Glutamatergic neuron (in vitro differentiated cells): Measurements from ENCODE around the gene UPF3A. TPM values are rescaled to one million over a fixed set of nuclear protein-coding genes. Genes with fewer than 3 reads are reported as not detected.

Experiments used
- DNase-seq: peaks from one replicate; pipeline ENCODE4 v3.0.0; 2022
- H3K27ac Mint-ChIP-seq: one replicate; pipeline ENCODE4 v1.8.0; 2020; ENCODE audit warnings: mild to moderate bottlenecking, mixed read lengths, inconsistent platforms; ENCODE audit not compliant: unreplicated experiment
- H3K27me3 Mint-ChIP-seq: one replicate; pipeline ENCODE4 v1.8.0; 2020; ENCODE audit warnings: mild to moderate bottlenecking, moderate library complexity, mixed read lengths, inconsistent platforms; ENCODE audit not compliant: unreplicated experiment
- H3K36me3 Mint-ChIP-seq: one replicate; pipeline ENCODE4 v1.8.0; 2020; ENCODE audit warnings: mild to moderate bottlenecking, mixed read lengths, inconsistent platforms; ENCODE audit not compliant: unreplicated experiment
- H3K4me1 Mint-ChIP-seq: one replicate; pipeline ENCODE4 v1.8.0; 2020; ENCODE audit warnings: mild to moderate bottlenecking, low read depth, mixed read lengths, inconsistent platforms; ENCODE audit not compliant: unreplicated experiment
- H3K4me3 Mint-ChIP-seq: one replicate; pipeline ENCODE4 v1.8.0; 2020; ENCODE audit warnings: mild to moderate bottlenecking, mixed read lengths, inconsistent platforms; ENCODE audit not compliant: unreplicated experiment
- H3K9me3 Mint-ChIP-seq: one replicate; pipeline ENCODE4 v1.8.0; 2020; ENCODE audit warnings: mild to moderate bottlenecking, moderate library complexity, mixed read lengths, inconsistent platforms; ENCODE audit not compliant: unreplicated experiment
- total RNA-seq: library from RNA; stranded (reverse); fragmentation: NEBNext Ultra II Directional; extraction: Animal tissue kit (Norgen Biotek cat#: 25700); gene quantifications from one replicate; pipeline ENCODE4 v1.2.1, GENCODE V29; 2021; ENCODE audit not compliant: unreplicated experiment
- TF ChIP-seq, protein P1 (sequence below): fragments of 200-600 bp; sonication (generic); IDR thresholded peaks from one replicate; pipeline ENCODE4 v1.5.0; 2021; ENCODE audit not compliant: partially characterized antibody, unreplicated experiment

UPF3A gene
- total RNA-seq, 1 donor from 2014 or later, result 108 TPM

DNA sequence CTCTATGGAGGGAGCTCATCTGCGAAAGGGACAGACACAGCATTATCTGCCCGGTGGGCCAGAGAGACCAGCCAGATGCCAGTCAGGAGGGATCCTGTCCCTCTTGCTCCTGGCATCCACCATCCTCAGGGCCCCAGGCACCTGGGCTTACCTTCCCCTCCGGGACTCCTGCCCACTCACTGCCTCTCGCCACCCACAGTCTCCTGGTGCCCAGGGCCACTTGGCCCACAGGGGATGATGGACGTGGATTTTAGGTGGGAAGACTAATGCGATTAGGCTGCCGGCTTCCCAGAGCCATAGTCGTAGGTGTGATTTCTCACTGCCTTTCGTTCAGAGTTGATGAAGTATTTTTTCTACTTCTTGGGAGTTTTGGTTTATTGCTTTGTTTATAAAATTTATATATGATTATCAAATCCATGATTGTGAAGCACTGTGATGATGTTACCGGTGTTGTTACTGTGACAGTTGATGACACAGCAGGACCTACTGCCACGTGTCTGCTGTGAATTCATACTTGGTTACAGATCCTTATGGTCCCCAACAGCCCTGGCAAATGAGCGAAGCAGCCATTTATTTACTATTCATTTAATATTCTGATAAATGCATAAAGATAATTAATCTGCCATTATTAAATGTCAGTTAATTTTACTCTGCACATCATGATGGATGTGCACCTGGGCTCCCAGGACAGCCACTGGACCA, 18.4 kb downstream of the UPF3A start:
- Mint-ChIP-seq H3K4me3 (no peak overlapping the region), H3K4me1 (peaks cover 4% of the 10 kb centered on the region), H3K27me3 (no peaks in the 10 kb centered on the region), H3K27ac (peak overlapping the region; percentile 49), H3K9me3 (peaks cover 2% of the 10 kb centered on the region), H3K36me3 (no peaks in the 10 kb centered on the region)
- TF ChIP-seq, protein P1, sequence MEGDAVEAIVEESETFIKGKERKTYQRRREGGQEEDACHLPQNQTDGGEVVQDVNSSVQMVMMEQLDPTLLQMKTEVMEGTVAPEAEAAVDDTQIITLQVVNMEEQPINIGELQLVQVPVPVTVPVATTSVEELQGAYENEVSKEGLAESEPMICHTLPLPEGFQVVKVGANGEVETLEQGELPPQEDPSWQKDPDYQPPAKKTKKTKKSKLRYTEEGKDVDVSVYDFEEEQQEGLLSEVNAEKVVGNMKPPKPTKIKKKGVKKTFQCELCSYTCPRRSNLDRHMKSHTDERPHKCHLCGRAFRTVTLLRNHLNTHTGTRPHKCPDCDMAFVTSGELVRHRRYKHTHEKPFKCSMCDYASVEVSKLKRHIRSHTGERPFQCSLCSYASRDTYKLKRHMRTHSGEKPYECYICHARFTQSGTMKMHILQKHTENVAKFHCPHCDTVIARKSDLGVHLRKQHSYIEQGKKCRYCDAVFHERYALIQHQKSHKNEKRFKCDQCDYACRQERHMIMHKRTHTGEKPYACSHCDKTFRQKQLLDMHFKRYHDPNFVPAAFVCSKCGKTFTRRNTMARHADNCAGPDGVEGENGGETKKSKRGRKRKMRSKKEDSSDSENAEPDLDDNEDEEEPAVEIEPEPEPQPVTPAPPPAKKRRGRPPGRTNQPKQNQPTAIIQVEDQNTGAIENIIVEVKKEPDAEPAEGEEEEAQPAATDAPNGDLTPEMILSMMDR, result no peak
- DNase-seq, result no peak

DNA sequence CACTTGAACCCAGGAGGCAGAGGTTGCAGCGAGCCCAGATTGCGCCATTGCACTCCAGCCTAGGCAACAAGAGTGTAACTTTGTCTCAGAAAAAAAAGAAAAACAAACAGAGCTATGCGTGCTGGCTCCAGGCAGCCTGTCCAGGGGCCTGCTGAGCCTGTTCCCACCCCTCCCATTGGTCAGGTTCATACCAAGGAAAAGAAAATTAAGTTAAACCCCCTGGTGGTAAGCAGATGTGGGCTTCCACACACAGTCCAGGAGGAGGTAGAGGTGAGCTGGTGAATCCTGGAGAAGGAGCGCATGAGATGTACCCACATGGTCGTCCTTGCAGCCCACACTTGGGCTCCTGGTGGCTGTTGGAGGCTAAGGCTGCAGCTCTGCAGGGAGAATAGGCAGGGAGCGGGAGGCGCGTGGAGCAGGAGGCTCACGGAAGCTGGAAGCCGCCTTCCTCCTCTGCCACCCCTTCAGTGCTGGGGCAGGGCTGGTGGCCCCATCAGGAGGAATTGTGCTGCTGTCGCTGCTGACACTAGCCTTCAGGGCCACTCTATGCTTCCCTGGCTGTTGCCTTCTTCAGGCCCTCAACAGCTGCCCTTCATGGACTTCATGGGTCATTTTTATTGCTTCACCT, 22.4 kb downstream of the UPF3A start:
- Mint-ChIP-seq H3K4me1 (no peaks in the 10 kb centered on the region), H3K9me3 (peaks cover 2% of the 10 kb centered on the region), H3K27me3 (no peaks in the 10 kb centered on the region), H3K27ac (no peak overlapping the region), H3K4me3 (no peak overlapping the region), H3K36me3 (no peaks in the 10 kb centered on the region)
- no peak for DNase-seq
- TF ChIP-seq, protein P1, result no peak

DNA sequence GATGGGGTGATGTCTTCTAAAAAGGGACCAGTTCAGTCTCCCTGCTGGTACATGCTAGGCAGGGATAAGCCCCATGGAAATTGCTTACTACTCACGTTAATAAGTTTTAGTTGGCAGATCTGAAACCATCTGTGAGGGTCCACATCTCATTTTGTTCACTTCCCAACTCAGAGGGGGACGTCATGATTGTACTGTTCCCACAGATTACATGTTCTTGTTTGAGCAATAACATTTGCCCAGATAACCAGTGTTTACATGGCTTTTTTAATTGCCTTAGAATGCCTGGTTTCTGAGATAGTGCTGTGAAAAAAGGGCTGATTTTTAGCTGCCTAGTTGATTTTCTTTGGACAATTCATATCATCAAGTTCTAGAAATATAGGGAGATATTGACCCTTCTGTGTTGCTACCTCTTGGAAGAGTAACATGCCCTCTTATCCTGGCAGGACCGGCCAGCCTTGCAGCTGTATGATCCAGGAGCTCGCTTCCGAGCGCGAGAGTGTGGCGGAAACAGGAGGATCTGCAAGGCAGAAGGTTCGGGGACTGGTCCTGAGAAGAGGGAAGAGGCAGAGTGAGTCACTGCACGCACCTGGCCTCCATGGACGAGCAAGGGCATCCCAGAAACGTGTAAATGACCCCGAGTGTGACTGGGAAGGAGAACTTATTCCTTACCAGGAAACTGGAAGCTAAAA, 23.1 kb downstream of the UPF3A start:
- Mint-ChIP-seq H3K4me3 (no peak overlapping the region), H3K9me3 (peaks cover 2% of the 10 kb centered on the region), H3K4me1 (peaks cover 3% of the 10 kb centered on the region), H3K36me3 (no peaks in the 10 kb centered on the region), H3K27ac (no peak overlapping the region), H3K27me3 (no peaks in the 10 kb centered on the region)
- DNase-seq, result no peak
- TF ChIP-seq, protein P1, result no peak

DNA sequence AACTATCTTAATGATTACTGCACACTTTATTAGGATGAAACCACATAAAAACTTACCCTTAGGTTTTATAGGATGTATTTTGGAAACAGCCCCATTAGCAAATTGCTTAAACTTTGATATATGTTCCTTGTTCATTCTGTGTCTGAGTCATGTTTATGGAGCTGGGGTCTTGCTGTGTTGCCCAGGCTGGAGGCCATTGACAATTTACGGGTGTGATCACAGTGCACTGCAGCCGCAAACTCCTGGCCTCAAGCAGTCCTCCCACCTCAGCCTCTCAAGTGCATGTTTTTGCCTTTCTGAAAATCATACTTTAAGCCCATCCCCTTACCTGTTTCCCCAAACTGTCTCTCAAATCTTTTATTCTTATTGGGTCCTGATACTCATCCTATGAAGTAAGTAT, 27.7 kb downstream of the UPF3A start:
- DNase-seq, result no peak
- H3K27me3 Mint-ChIP-seq, result peaks cover 7% of the 10 kb centered on the region
- H3K9me3 Mint-ChIP-seq, result peaks cover 1% of the 10 kb centered on the region
- H3K4me3 Mint-ChIP-seq, result no peak overlapping the region
- TF ChIP-seq, protein P1, result no peak
- H3K36me3 Mint-ChIP-seq, result no peaks in the 10 kb centered on the region
- H3K27ac Mint-ChIP-seq, result peak overlapping the region; percentile 91
- H3K4me1 Mint-ChIP-seq, result peaks cover 14% of the 10 kb centered on the region

DNA sequence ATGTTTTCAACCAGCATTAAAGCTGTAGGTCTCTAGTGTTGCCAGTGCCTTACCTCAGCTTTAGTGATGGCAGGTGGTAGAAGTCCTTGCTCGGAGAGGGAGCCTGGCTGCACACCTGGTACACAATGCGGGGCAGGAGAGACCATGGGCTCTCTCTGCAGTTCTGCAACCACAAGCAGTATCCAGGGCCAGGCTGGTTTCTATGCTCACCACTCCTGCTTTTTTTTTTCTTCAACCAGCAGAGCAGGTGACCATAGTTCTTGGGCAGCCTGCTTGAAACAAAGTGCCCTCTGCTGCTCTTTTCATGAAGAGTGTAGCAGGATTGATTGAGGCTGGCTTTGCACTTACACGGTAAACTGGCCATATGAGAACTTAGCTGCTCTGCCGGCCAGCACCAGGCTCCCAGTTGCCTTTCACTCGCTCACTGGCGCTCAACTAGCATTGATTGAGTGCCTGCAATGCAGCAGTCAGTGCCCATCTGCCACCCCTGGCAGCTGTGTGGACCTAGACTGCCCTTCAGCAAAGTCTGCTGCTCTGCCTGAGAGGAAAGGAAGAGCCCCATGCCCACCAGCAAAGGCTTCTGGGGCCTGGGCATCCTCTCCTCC, 28.5 kb downstream of the UPF3A start:
- peaks cover 7% of the 10 kb centered on the region for H3K27me3 Mint-ChIP-seq
- H3K4me3 Mint-ChIP-seq, result no peak overlapping the region
- peaks cover 14% of the 10 kb centered on the region for H3K4me1 Mint-ChIP-seq
- TF ChIP-seq, protein P1, result no peak
- peak overlapping the region; percentile 91 for H3K27ac Mint-ChIP-seq
- H3K36me3 Mint-ChIP-seq, result no peaks in the 10 kb centered on the region
- peaks cover 1% of the 10 kb centered on the region for H3K9me3 Mint-ChIP-seq
- DNase-seq, result peak; percentile 74
